ENCODE data around the gene CHSY1. TPM values are rescaled to one million over a fixed set of nuclear protein-coding genes. Genes with fewer than 3 reads are reported as not detected.
A peak's percentile ranks its signal among the peaks of the same experiment; 100 is the strongest.

Gene CHSY1
- total RNA-seq (ENCODE audit: low replicate concordance), result 34.4 and 40.9 TPM in 2 replicates

GRCh38 chr15:101251830-101252820, at the start of gene CHSY1:
Gene CHSY1 (minus strand): TSS chr15:101252048. CDS start chr15:101251456, 592 bp downstream.
- no peak for TF ChIP-seq CTCF (IDR thresholded peaks at IDR 0.05; ENCODE audit: insufficient read depth, low read length)
- peak; percentile 94 for DNase-seq (ENCODE audit: low read depth)
- H3K4me3 ChIP-seq (ENCODE audit: low read depth, low read length), result peak within 1 kb of the TSS; percentile 89

- no peak for DNase-seq (ENCODE audit: low read depth)
- no peak for TF ChIP-seq CTCF (IDR thresholded peaks at IDR 0.05; ENCODE audit: insufficient read depth, low read length)
- peak overlapping the region; percentile 96 for H3K4me3 ChIP-seq (ENCODE audit: low read depth, low read length)
Observed at GRCh38 chr15:101296418-101297405, 44.9 kb upstream of the CHSY1 start.

GRCh38 chr15:101295607-101296161, 43.8 kb upstream of the CHSY1 start:
- peak overlapping the region; percentile 96 for H3K4me3 ChIP-seq (ENCODE audit: low read depth, low read length)
- TF ChIP-seq CTCF (IDR thresholded peaks at IDR 0.05; ENCODE audit: insufficient read depth, low read length), result no peak
- DNase-seq (ENCODE audit: low read depth), result peak; percentile 13

GRCh38 chr15:101294731-101295606, 43.1 kb upstream of the CHSY1 start, which contains the start of gene SNRPA1:
Gene SNRPA1 (minus strand): TSS chr15:101295248. CDS start chr15:101295178, 70 bp downstream.
- DNase-seq (ENCODE audit: low read depth), result peak; percentile 92
- H3K4me3 ChIP-seq (ENCODE audit: low read depth, low read length), result peak within 1 kb of the TSS; percentile 96
- no peak for TF ChIP-seq CTCF (IDR thresholded peaks at IDR 0.05; ENCODE audit: insufficient read depth, low read length)

GRCh38 chr15:101293122-101293521, 41.3 kb upstream of the CHSY1 start:
- TF ChIP-seq CTCF (IDR thresholded peaks at IDR 0.05; ENCODE audit: insufficient read depth, low read length), result no peak
- peak overlapping the region; percentile 96 for H3K4me3 ChIP-seq (ENCODE audit: low read depth, low read length)
- no peak for DNase-seq (ENCODE audit: low read depth)
